ENCODE data around the gene PLK1.

DNA sequence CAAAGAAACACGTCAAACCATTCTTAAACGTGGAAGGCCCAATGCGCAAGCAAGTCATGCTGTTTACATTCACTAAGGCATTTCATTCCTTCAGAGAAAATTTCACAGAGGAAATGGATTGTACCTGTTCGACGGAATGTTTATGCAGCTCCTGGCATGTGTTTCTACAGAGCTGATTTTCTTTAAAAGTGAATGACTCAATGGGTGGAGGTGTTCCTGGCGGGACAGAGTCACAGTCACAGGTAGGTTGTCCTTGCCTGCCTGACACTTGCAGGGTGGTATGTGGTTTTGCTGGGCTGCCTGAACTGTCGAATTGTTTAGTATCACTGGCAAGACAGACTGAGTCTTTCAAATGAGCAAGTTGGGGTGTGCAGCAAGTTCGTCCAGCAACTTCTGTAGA is 49.2 kb upstream of the PLK1 start:
- no peak for TF ChIP-seq CTCF (conservative IDR thresholded peaks at IDR 0.05; ENCODE audit: low read depth, low read length)
- TF ChIP-seq BHLHE40 (IDR thresholded peaks at IDR 0.05; ENCODE audit: low read depth, low read length) = no peak
- no peak for TF ChIP-seq POLR2A (IDR thresholded peaks at IDR 0.05; ENCODE audit: low read depth, low read length)
- TF ChIP-seq NFE2L2 (IDR thresholded peaks at IDR 0.05; ENCODE audit: low read depth, low read length) = no peak
- no peak for TF ChIP-seq CHD1 (IDR thresholded peaks at IDR 0.05; ENCODE audit: low read depth, low read length)
- TF ChIP-seq SMC3 (IDR thresholded peaks at IDR 0.05; ENCODE audit: low read depth, low read length) = no peak
- TF ChIP-seq CEBPB (IDR thresholded peaks at IDR 0.05; ENCODE audit: low read depth, low read length) = no peak
- no peak for TF ChIP-seq RCOR1 (IDR thresholded peaks at IDR 0.05; ENCODE audit: insufficient replicate concordance, low read length)
- TF ChIP-seq USF2 (IDR thresholded peaks at IDR 0.05; ENCODE audit: low read depth, low read length) = no peak
- TF ChIP-seq FOS (IDR thresholded peaks at IDR 0.05; ENCODE audit: low read depth, low read length) = no peak
- TF ChIP-seq MXI1 (IDR thresholded peaks at IDR 0.05; ENCODE audit: borderline replicate concordance, low read depth, low read length) = no peak

Data from IMR-90 (cell line).